Measurements from ENCODE around the gene SLC30A7. TPM values are rescaled to one million over a fixed set of nuclear protein-coding genes. Genes with fewer than 3 reads are reported as not detected.
"Not testable (repeated sequence)": the region's sequence is repeated elsewhere in the genome, so short reads cannot be mapped to it uniquely, and the experiment has no call there.

Gene SLC30A7
- total RNA-seq, 1 experiment from 2014 or later, result 55.0 TPM

DNA sequence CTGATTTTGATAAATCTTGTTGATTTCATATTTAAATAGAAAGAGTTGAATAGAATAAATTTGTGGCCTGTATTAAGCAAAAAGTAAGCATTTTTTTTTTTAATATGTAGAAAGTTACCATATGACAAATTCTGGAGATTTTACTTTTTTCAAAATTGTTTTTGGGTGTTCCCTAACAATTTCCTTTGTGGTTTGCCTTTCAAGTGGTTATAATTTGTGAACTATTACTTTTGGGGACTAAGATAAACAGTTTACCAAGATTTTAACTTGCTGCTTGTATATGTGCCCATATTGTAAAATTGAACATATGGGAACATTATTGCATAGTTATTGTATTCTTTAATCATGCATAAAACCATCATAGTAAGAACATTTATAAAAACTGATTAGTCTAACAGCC is 34.6 kb downstream of the SLC30A7 start:
- intact Hi-C loops (cut with micrococcal nuclease), result no loop called here
- Mint-ChIP-seq H3K9me3 (ENCODE audit: unreplicated experiment) (no peaks in the 10 kb centered on the region), H3K27ac (ENCODE audit: low read depth, unreplicated experiment) (no peak overlapping the region), H3K27me3 (ENCODE audit: insufficient read depth, unreplicated experiment) (no peaks in the 10 kb centered on the region), H3K4me1 (ENCODE audit: insufficient read depth, unreplicated experiment) (no peaks in the 10 kb centered on the region), H3K4me3 (ENCODE audit: unreplicated experiment) (no peak overlapping the region), H3K36me3 (ENCODE audit: insufficient read depth, unreplicated experiment) (peaks cover 19% of the 10 kb centered on the region)
- BruUV-seq (replicated peaks), result no TSS peak
- TF ChIP-seq, protein P1, sequence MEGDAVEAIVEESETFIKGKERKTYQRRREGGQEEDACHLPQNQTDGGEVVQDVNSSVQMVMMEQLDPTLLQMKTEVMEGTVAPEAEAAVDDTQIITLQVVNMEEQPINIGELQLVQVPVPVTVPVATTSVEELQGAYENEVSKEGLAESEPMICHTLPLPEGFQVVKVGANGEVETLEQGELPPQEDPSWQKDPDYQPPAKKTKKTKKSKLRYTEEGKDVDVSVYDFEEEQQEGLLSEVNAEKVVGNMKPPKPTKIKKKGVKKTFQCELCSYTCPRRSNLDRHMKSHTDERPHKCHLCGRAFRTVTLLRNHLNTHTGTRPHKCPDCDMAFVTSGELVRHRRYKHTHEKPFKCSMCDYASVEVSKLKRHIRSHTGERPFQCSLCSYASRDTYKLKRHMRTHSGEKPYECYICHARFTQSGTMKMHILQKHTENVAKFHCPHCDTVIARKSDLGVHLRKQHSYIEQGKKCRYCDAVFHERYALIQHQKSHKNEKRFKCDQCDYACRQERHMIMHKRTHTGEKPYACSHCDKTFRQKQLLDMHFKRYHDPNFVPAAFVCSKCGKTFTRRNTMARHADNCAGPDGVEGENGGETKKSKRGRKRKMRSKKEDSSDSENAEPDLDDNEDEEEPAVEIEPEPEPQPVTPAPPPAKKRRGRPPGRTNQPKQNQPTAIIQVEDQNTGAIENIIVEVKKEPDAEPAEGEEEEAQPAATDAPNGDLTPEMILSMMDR (IDR thresholded peaks at IDR 0.05; ENCODE audit: unreplicated experiment), result no peak
- no peak for DNase-seq (ENCODE audit: unreplicated experiment)
- CTCF ChIA-PET, result interaction anchor here (1.3 to 10.1 kb wide), 2 partner anchors 308 to 358 kb away, joined by 5 to 167 read pairs; no protein-coding TSS in a partner anchor
- POLR2A ChIA-PET, result no interaction called here

DNA sequence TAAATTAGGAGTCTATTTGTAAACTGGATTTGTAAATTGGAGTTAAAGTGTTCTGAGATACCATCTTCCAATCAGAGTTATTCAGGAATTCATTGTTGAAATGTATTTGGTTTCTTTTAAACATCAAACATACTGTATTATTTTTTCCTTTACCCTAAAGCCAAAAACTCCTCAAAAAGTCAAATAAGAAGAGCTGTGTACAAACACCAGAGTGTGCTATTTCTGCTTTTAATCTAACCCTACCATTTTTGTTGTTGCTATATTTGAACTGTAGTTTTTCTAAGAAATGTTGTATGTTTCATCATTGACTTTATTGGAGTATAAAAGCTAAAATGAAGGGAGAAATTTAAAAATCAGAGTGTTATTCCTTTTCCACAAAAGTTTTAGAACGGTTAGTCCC is 35.8 kb downstream of the SLC30A7 start:
- intact Hi-C loops (cut with micrococcal nuclease), result no loop called here
- DNase-seq (ENCODE audit: unreplicated experiment), result no peak
- Mint-ChIP-seq H3K27ac (ENCODE audit: low read depth, unreplicated experiment) (no peak overlapping the region), H3K4me1 (ENCODE audit: insufficient read depth, unreplicated experiment) (no peaks in the 10 kb centered on the region), H3K27me3 (ENCODE audit: insufficient read depth, unreplicated experiment) (no peaks in the 10 kb centered on the region), H3K36me3 (ENCODE audit: insufficient read depth, unreplicated experiment) (peaks cover 19% of the 10 kb centered on the region), H3K4me3 (ENCODE audit: unreplicated experiment) (no peak overlapping the region), H3K9me3 (ENCODE audit: unreplicated experiment) (no peaks in the 10 kb centered on the region)
- TF ChIP-seq, protein P1 (IDR thresholded peaks at IDR 0.05; ENCODE audit: unreplicated experiment), result no peak
- ChIA-PET POLR2A (no interaction called here), CTCF (interaction anchor here (1.2 to 3.7 kb wide), 2 partner anchors 23 to 357 kb away, joined by 4 to 17 read pairs; no protein-coding TSS in a partner anchor)
- no TSS peak for BruUV-seq (replicated peaks)

DNA sequence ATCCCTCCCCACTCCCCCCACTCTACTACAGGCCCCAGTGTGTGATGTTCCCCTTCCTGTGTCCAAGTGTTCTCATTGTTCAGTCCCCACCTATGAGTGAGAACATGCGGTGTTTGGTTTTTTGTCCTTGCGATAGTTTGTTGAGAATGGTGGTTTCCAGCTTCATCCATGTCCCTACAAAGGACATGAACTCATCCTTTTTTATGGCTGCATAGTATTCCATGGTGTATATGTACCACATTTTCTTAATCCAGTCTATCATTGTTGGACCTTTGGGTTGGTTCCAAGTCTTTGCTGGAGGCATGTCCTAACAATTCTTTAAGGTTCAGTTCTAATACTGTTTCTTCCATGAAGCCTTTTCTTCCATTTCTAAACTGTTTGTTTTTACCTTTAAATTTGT is 37.7 kb downstream of the SLC30A7 start:
- intact Hi-C loops (cut with micrococcal nuclease); H3K4me3 Mint-ChIP-seq (ENCODE audit: unreplicated experiment); H3K4me1 Mint-ChIP-seq (ENCODE audit: insufficient read depth, unreplicated experiment); BruUV-seq (replicated peaks); DNase-seq (ENCODE audit: unreplicated experiment); H3K27ac Mint-ChIP-seq (ENCODE audit: low read depth, unreplicated experiment); POLR2A ChIA-PET; H3K9me3 Mint-ChIP-seq (ENCODE audit: unreplicated experiment); H3K27me3 Mint-ChIP-seq (ENCODE audit: insufficient read depth, unreplicated experiment): not testable (repeated sequence)
- H3K36me3 Mint-ChIP-seq (ENCODE audit: insufficient read depth, unreplicated experiment), result peaks cover 28% of the 10 kb centered on the region
- CTCF ChIA-PET, result interaction anchor here (0.6 to 3.7 kb wide), 2 partner anchors 355 to 359 kb away, joined by 4 to 17 read pairs; no protein-coding TSS in a partner anchor

DNA sequence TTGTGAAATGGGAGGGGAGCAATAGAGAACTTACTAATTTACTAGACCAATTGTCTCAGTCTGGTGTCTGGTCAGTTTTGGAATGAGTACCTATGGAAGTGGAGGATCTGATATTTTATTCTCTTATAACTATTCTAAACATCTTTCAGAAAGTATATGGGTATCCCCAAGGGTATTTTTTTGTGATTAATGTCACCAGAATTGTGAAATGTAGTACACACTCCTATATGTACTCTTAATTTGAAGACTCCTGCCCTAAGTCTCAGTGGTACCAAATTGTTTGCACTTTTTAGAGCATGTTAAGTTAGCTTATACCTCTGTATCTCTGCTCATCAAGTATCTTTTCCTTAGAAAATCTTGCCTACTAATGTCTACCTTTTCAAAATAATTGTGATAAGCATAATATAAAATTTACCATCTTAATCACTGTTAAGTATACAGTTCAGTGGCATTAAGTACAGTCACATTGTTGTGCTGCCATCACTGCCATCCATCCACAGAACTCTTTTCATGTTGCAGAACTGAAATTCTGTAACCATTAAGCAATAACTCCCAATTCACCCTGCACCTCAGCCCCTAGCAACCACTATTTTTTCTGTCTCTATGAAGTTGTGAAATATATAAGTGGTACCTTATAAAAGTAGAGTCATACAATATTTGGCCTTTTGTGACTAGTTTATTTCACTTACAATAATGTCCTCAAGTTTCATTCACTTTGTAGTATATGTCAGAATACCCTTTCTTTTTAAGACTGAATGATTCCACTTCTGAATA is 40.5 kb downstream of the SLC30A7 start:
- Mint-ChIP-seq H3K4me3 (ENCODE audit: unreplicated experiment) (no peak overlapping the region), H3K27ac (ENCODE audit: low read depth, unreplicated experiment) (no peak overlapping the region), H3K36me3 (ENCODE audit: insufficient read depth, unreplicated experiment) (peaks cover 45% of the 10 kb centered on the region), H3K4me1 (ENCODE audit: insufficient read depth, unreplicated experiment) (no peaks in the 10 kb centered on the region), H3K9me3 (ENCODE audit: unreplicated experiment) (no peaks in the 10 kb centered on the region), H3K27me3 (ENCODE audit: insufficient read depth, unreplicated experiment) (no peaks in the 10 kb centered on the region)
- DNase-seq (ENCODE audit: unreplicated experiment), result no peak
- BruUV-seq (replicated peaks), result no TSS peak
- TF ChIP-seq, protein P1 (IDR thresholded peaks at IDR 0.05; ENCODE audit: unreplicated experiment), result no peak
- ChIA-PET POLR2A (interaction anchor here (2.3 kb wide), 1 partner anchor 90 kb away, joined by 5 read pairs; no protein-coding TSS in a partner anchor), CTCF (interaction anchor here (0.6 to 3.1 kb wide), 2 partner anchors 302 to 326 kb away, joined by 3 to 12 read pairs; no protein-coding TSS in a partner anchor)
- intact Hi-C loops (cut with micrococcal nuclease), result no loop called here

All from MCF 10A (cell line).